Pancreas (tissue), 10 donors: Measurements from ENCODE around the gene FIBCD1. TPM values are rescaled to one million over a fixed set of nuclear protein-coding genes. Genes with fewer than 3 reads are reported as not detected.
A peak's percentile ranks its signal among the peaks of the same experiment; 100 is the strongest.

Experiments
- ATAC-seq, 4 donors: fragments of 200-7000 bp; cut with Tn5 transposase; one replicate each; pipeline versions ENCODE4 v1.8.0 to v1.9.1; 2020; ENCODE audit warnings: mild to moderate bottlenecking in 4 of 4, moderate library complexity in 4 of 4
- DNase-seq, 6 donors: peaks; one replicate each; pipeline ENCODE4 v3.0.0-alpha.2; 2020
- FAIRE-seq: peaks from 2 replicates; lab custom pipeline; 2012; peaks lifted over from hg19 to GRCh38; lab: Jason Lieb, UNC
- H3K27ac ChIP-seq, 4 donors: fragments of 200-600 bp; sonication (generic); 1 replicate in 3 of 4; 2 replicates in 1 of 4; pipeline versions ENCODE4 v1.5.0 to v1.8.0; 2020
- H3K27me3 ChIP-seq, 4 donors: fragments of 200-600 bp; one replicate each; pipeline ENCODE4 v1.8.0; 2021
- H3K36me3 ChIP-seq, 3 donors: fragments of 200-600 bp; sonication (generic) in 1 of 3; one replicate each; pipeline versions ENCODE4 v1.5.0 to v1.8.0; 2020 to 2021
- H3K4me1 ChIP-seq, 3 donors: fragments of 200-600 bp; one replicate each; pipeline ENCODE4 v1.8.0; 2021
- H3K4me3 ChIP-seq, 4 donors: fragments of 200-600 bp; sonication (generic) in 2 of 4; one replicate each; pipeline versions ENCODE4 v1.5.0 to v1.8.0; 2020 to 2021
- H3K9me3 ChIP-seq, 4 donors: fragments of 200-600 bp; one replicate each; pipeline ENCODE4 v1.8.0; 2021
- CTCF ChIP-seq, 4 donors: fragments of 200-600 bp; sonication (generic) in 3 of 4; IDR thresholded peaks; one replicate each; pipeline versions ENCODE4 v1.5.0 to v1.8.0; 2021; ENCODE audit warnings: antibody characterized with exemption in 4 of 4
- WGBS, 2 donors: extraction: QIAGEN DNeasy Blood & Tissue Kit; methylation state at CpG; one replicate each; pipeline ENCODE4 v1.1.7; 2013; 5-methylcytosine and 5-hydroxymethylcytosine counted together
- intact Hi-C, 3 donors: fragments of 100-400 bp; cut with DNase I; formaldehyde crosslinking; loops; one replicate each; pipeline versions ENCODE4 v1.11.1 to v1.14.2; 2022
- polyA plus RNA-seq, 2 donors: library from polyadenylated mRNA; stranded (reverse); fragments of 200-250 nt; gene quantifications; one replicate each; pipeline ENCODE4 v1.2.3, GENCODE V29; 2013
- total RNA-seq, 6 donors: library from RNA; stranded (reverse); fragmentation: NEBNext Ultra II Directional in 4 of 6; extraction: Animal tissue kit (Norgen Biotek cat#: 25700) in 4 of 6; gene quantifications; one replicate each; pipeline versions ENCODE4 v1.2.1 to v1.2.4, GENCODE V29; 2021 to 2023
- donor health status: healthy with polysubstance abuse.
- donor health status: DM: no; HTN: no; CAD: no; lungs with moderate emphysema.
- donor health status: DM: no; HTN: no; CAD: no.
- donor health status: control.
- donor health status: control.
- donor health status: Bipolar disorder and iron deficiency.
- donor health status: DM: yes; HTN: yes; CAD: no.
- donor health status: DM: no; HTN: no; CAD: no.
- donor health status: DM: no; HTN: no; CAD: no.
- donor health status: DM: yes; HTN: yes; CAD: no.

The FIBCD1 gene
- total and polyA plus RNA-seq, 8 donors: 0.47 TPM; not detected in 7

- Histone ChIP-seq H3K27ac (no peak overlapping the region), H3K27me3 (no peaks in the 10 kb centered on the region), H3K9me3 (no peaks in the 10 kb centered on the region), H3K4me3 (no peak overlapping the region), H3K36me3 (peaks cover 9 to 66% (median 40%) of the 10 kb centered on the region in 3 donors), H3K4me1 (no peaks in the 10 kb centered on the region)
- TF ChIP-seq CTCF (IDR thresholded peaks at IDR 0.05): no peak
- ATAC-seq (no peak), FAIRE-seq (no peak), DNase-seq (no peak)
- intact Hi-C loops: no loop called here
- WGBS, 2 donors: 92 to 94% methylated on average over 25 of the region's 25 CpGs
Observed at GRCh38 chr9:130887494-130888144, 51.4 kb downstream of the FIBCD1 start.

GRCh38 chr9:130886981-130887380, 52.1 kb downstream of the FIBCD1 start:
- Histone ChIP-seq H3K9me3 (no peaks in the 10 kb centered on the region), H3K27ac (no peak overlapping the region), H3K27me3 (no peaks in the 10 kb centered on the region), H3K4me1 (no peaks in the 10 kb centered on the region), H3K36me3 (peaks cover 9 to 66% (median 40%) of the 10 kb centered on the region in 3 donors), H3K4me3 (no peak overlapping the region)
- FAIRE-seq: no peak
- no peak for ATAC-seq
- intact Hi-C loops: no loop called here
- no peak for TF ChIP-seq CTCF (IDR thresholded peaks at IDR 0.05)
- DNase-seq: no peak
- 93 to 94% methylated on average over 23 of the region's 23 CpGs for WGBS, 2 donors

GRCh38 chr9:130885484-130886375, 53.3 kb downstream of the FIBCD1 start:
- H3K4me3 ChIP-seq: no peak overlapping the region
- H3K4me1 ChIP-seq: no peaks in the 10 kb centered on the region
- H3K27ac ChIP-seq: no peak overlapping the region
- no peak for FAIRE-seq
- no peaks in the 10 kb centered on the region for H3K9me3 ChIP-seq
- intact Hi-C loops: no loop called here
- H3K27me3 ChIP-seq: no peaks in the 10 kb centered on the region
- WGBS, 2 donors: 90 to 94% methylated on average over 35 of the region's 35 CpGs
- DNase-seq: peak in 1 of 6 donors; percentile 56
- H3K36me3 ChIP-seq: peaks cover 9 to 68% (median 41%) of the 10 kb centered on the region in 3 donors
- no peak for TF ChIP-seq CTCF (IDR thresholded peaks at IDR 0.05)
- ATAC-seq: peak in 1 of 4 donors; percentile 28

GRCh38 chr9:130884542-130885483, 54.2 kb downstream of the FIBCD1 start:
- peak in 1 of 6 donors; percentile 63 for DNase-seq
- no peak for FAIRE-seq
- no peak overlapping the region for H3K27ac ChIP-seq
- no peak for TF ChIP-seq CTCF (IDR thresholded peaks at IDR 0.05)
- intact Hi-C loops: no loop called here
- H3K27me3 ChIP-seq: no peaks in the 10 kb centered on the region
- no peaks in the 10 kb centered on the region for H3K9me3 ChIP-seq
- 91 to 92% methylated on average over 44 to 47 of the region's 47 CpGs for WGBS, 2 donors
- peaks cover 9 to 68% (median 49%) of the 10 kb centered on the region in 3 donors for H3K36me3 ChIP-seq
- no peak for ATAC-seq
- H3K4me3 ChIP-seq: no peak overlapping the region
- H3K4me1 ChIP-seq: no peaks in the 10 kb centered on the region
